ENCODE measurements around the gene WNT4. TPM values are rescaled to one million over a fixed set of nuclear protein-coding genes. Genes with fewer than 3 reads are reported as not detected.

Gene WNT4
- polyA plus RNA-seq, 2 of the 4 experiments (the other 2 are of a cell fraction) = 0.23 to 0.62 TPM

GRCh38 chr1:22123071-22123390 is 19.9 kb downstream of the WNT4 start:
- H3K9me3 ChIP-seq = no peaks in the 10 kb centered on the region
- H3K4me3 ChIP-seq = no peak overlapping the region
- ChIA-PET CTCF (interaction anchor here (1.1 to 2.5 kb wide), 4 partner anchors 10 to 293 kb away, joined by 4 to 7 read pairs (median 5); no protein-coding TSS in a partner anchor), POLR2A (no interaction called here)
- ATAC-seq (no peak), FAIRE-seq (no peak), DNase-seq (ENCODE audit: low read depth in 1 of 2, low spot score in 1 of 2) (no peak)
- no peak overlapping the region for H3K4me2 ChIP-seq
- TF ChIP-seq, protein P1, sequence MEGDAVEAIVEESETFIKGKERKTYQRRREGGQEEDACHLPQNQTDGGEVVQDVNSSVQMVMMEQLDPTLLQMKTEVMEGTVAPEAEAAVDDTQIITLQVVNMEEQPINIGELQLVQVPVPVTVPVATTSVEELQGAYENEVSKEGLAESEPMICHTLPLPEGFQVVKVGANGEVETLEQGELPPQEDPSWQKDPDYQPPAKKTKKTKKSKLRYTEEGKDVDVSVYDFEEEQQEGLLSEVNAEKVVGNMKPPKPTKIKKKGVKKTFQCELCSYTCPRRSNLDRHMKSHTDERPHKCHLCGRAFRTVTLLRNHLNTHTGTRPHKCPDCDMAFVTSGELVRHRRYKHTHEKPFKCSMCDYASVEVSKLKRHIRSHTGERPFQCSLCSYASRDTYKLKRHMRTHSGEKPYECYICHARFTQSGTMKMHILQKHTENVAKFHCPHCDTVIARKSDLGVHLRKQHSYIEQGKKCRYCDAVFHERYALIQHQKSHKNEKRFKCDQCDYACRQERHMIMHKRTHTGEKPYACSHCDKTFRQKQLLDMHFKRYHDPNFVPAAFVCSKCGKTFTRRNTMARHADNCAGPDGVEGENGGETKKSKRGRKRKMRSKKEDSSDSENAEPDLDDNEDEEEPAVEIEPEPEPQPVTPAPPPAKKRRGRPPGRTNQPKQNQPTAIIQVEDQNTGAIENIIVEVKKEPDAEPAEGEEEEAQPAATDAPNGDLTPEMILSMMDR (IDR thresholded peaks at IDR 0.05) = no peak
- TF ChIP-seq, protein P2, sequence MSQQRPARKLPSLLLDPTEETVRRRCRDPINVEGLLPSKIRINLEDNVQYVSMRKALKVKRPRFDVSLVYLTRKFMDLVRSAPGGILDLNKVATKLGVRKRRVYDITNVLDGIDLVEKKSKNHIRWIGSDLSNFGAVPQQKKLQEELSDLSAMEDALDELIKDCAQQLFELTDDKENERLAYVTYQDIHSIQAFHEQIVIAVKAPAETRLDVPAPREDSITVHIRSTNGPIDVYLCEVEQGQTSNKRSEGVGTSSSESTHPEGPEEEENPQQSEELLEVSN (IDR thresholded peaks at IDR 0.05; ENCODE audit: borderline replicate concordance, low read depth) = no peak
- TF ChIP-seq EHF (CRISPR knock-in tag; IDR thresholded peaks at IDR 0.05) (no peak), HEYL (CRISPR knock-in tag; IDR thresholded peaks at IDR 0.05) (no peak), HOXB13 (CRISPR knock-in tag; IDR thresholded peaks at IDR 0.05; ENCODE audit: low read depth) (no peak), MAFK (IDR thresholded peaks at IDR 0.05; ENCODE audit: partially characterized antibody) (no peak), NR3C1 (IDR thresholded peaks at IDR 0.05) (no peak), JUN (IDR thresholded peaks at IDR 0.05) (no peak), PHF8 (IDR thresholded peaks at IDR 0.05; ENCODE audit: borderline replicate concordance, low read depth) (no peak), EHMT2 (IDR thresholded peaks at IDR 0.05; ENCODE audit: low read depth) (no peak), MAZ (IDR thresholded peaks at IDR 0.05; ENCODE audit: borderline replicate concordance, low read depth, low read length) (no peak), ZC3H11A (IDR thresholded peaks at IDR 0.05) (no peak)
- TF ChIP-seq, protein P3, sequence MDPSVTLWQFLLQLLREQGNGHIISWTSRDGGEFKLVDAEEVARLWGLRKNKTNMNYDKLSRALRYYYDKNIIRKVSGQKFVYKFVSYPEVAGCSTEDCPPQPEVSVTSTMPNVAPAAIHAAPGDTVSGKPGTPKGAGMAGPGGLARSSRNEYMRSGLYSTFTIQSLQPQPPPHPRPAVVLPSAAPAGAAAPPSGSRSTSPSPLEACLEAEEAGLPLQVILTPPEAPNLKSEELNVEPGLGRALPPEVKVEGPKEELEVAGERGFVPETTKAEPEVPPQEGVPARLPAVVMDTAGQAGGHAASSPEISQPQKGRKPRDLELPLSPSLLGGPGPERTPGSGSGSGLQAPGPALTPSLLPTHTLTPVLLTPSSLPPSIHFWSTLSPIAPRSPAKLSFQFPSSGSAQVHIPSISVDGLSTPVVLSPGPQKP (IDR thresholded peaks at IDR 0.05; ENCODE audit: low read depth, low read length) = no peak
- TF ChIP-seq, protein P4, sequence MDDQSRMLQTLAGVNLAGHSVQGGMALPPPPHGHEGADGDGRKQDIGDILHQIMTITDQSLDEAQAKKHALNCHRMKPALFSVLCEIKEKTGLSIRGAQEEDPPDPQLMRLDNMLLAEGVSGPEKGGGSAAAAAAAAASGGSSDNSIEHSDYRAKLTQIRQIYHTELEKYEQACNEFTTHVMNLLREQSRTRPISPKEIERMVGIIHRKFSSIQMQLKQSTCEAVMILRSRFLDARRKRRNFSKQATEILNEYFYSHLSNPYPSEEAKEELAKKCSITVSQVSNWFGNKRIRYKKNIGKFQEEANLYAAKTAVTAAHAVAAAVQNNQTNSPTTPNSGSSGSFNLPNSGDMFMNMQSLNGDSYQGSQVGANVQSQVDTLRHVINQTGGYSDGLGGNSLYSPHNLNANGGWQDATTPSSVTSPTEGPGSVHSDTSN (IDR thresholded peaks at IDR 0.05) = no peak
- WGBS (ENCODE audit: missing lambda C conversion rate) = 90% methylated on average over 7 of the region's 8 CpGs
- no peaks in the 10 kb centered on the region for H3K4me1 ChIP-seq
- no peak overlapping the region for H3K27ac ChIP-seq

DNA sequence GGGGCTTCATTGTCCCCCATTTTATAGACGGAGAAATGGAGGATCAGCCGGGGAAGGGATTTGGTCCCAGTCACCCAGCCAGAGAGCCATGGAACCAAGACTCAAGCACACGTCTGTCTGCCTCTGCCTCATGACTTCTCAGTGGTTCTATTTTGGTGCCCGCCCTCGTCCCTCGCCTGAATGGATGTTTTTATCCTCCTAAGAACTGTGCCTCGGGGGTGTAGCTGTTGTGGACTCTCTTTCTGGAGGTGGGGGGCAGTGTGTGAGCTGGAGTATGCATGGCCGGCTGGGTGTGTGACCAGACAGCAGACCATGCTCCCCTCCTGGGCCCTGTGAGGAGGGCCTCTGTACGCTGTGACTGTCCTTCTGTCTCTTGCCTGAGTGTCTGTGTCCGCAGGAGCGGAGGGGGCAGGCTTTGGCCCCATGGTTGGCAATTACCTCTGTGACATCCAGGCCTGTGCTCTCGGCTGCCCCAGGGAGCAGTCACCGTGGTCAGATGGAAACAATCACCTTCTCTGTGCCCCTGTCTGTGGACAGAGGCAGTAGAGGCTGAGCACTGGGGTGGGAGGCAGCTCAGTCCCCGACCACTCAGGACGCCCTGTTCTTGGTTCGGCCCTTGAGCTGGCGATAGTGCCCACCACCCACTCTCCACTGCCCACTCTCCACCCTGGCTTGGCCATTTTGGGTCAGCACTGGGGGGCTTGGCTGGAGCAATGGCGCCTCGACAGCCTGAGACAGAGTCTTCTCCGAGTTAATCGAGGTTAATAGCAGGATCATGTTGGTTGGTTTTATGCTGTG is 20.4 kb downstream of the WNT4 start:
- POLR2A ChIA-PET = no interaction called here
- Histone ChIP-seq H3K27ac (no peak overlapping the region), H3K4me1 (no peaks in the 10 kb centered on the region), H3K4me2 (no peak overlapping the region), H3K4me3 (no peak overlapping the region), H3K9me3 (no peaks in the 10 kb centered on the region)
- TF ChIP-seq MAFK (IDR thresholded peaks at IDR 0.05; ENCODE audit: partially characterized antibody) = no peak
- TF ChIP-seq HOXB5 (CRISPR knock-in tag; IDR thresholded peaks at IDR 0.05) = no peak
- TF ChIP-seq POLR2A (IDR thresholded peaks at IDR 0.05; ENCODE audit: low read length) = no peak
- TF ChIP-seq, protein P2 (IDR thresholded peaks at IDR 0.05; ENCODE audit: borderline replicate concordance, low read depth) = no peak
- TF ChIP-seq, protein P5, sequence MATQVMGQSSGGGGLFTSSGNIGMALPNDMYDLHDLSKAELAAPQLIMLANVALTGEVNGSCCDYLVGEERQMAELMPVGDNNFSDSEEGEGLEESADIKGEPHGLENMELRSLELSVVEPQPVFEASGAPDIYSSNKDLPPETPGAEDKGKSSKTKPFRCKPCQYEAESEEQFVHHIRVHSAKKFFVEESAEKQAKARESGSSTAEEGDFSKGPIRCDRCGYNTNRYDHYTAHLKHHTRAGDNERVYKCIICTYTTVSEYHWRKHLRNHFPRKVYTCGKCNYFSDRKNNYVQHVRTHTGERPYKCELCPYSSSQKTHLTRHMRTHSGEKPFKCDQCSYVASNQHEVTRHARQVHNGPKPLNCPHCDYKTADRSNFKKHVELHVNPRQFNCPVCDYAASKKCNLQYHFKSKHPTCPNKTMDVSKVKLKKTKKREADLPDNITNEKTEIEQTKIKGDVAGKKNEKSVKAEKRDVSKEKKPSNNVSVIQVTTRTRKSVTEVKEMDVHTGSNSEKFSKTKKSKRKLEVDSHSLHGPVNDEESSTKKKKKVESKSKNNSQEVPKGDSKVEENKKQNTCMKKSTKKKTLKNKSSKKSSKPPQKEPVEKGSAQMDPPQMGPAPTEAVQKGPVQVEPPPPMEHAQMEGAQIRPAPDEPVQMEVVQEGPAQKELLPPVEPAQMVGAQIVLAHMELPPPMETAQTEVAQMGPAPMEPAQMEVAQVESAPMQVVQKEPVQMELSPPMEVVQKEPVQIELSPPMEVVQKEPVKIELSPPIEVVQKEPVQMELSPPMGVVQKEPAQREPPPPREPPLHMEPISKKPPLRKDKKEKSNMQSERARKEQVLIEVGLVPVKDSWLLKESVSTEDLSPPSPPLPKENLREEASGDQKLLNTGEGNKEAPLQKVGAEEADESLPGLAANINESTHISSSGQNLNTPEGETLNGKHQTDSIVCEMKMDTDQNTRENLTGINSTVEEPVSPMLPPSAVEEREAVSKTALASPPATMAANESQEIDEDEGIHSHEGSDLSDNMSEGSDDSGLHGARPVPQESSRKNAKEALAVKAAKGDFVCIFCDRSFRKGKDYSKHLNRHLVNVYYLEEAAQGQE (IDR thresholded peaks at IDR 0.05) = no peak
- no peak for TF ChIP-seq ESRRA (IDR thresholded peaks at IDR 0.05; ENCODE audit: borderline replicate concordance, low read length)
- no peak for TF ChIP-seq FOXS1 (CRISPR knock-in tag; IDR thresholded peaks at IDR 0.05)
- TF ChIP-seq, protein P6, sequence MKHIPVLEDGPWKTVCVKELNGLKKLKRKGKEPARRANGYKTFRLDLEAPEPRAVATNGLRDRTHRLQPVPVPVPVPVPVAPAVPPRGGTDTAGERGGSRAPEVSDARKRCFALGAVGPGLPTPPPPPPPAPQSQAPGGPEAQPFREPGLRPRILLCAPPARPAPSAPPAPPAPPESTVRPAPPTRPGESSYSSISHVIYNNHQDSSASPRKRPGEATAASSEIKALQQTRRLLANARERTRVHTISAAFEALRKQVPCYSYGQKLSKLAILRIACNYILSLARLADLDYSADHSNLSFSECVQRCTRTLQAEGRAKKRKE (CRISPR knock-in tag; IDR thresholded peaks at IDR 0.05; ENCODE audit: low read depth) = no peak
- no peak for TF ChIP-seq NFE2L2 (conservative IDR thresholded peaks at IDR 0.05; ENCODE audit: low read length)
- TF ChIP-seq POLR2AphosphoS2 (conservative IDR thresholded peaks at IDR 0.05; ENCODE audit: low read length) = no peak
- TF ChIP-seq BHLHE40 (IDR thresholded peaks at IDR 0.05; ENCODE audit: low read depth, low read length) = no peak
- ATAC-seq (no peak), FAIRE-seq (no peak), DNase-seq (ENCODE audit: low read depth in 1 of 2, low spot score in 1 of 2) (no peak)
- 94% methylated on average over 21 of the region's 21 CpGs for WGBS (ENCODE audit: missing lambda C conversion rate)
- CTCF ChIA-PET = interaction anchor here (0.7 to 2.5 kb wide), 4 partner anchors 9 to 294 kb away, joined by 3 to 7 read pairs (median 5); no protein-coding TSS in a partner anchor

All from A549 (cell line).